OCI-LY7 (cell line): ENCODE results near the gene ALOX5. TPM values are rescaled to one million over a fixed set of nuclear protein-coding genes. Genes with fewer than 3 reads are reported as not detected.
"Not testable (repeated sequence)": the region's sequence is repeated elsewhere in the genome, so short reads cannot be mapped to it uniquely, and the experiment has no call there.

ENCODE experiments used
- BruUV-seq: library from RNA; stranded (reverse); fragments of 400-500 nt; replicated peaks from 2 replicates; lab custom pipeline; 2021; lab: Mats Ljungman, UMichigan
- CTCF ChIA-PET: fragments of 300-600 bp; sonication (Branson Sonifier 250); formaldehyde crosslinking; loops from one replicate; lab custom pipeline; 2022; ENCODE audit warnings: antibody characterized with exemption; ENCODE audit not compliant: unreplicated experiment; lab: Charles Lee
- POLR2A ChIA-PET: fragments of 300-600 bp; sonication (Branson Sonifier 250); formaldehyde crosslinking; loops from one replicate; lab custom pipeline; 2022; ENCODE audit warnings: antibody characterized with exemption; lab: Charles Lee
- DNase-seq: peaks from one replicate; pipeline ENCODE4 v3.0.0-alpha.2; 2015; ENCODE audit warnings: low spot score
- H2AFZ ChIP-seq: fragments of 200-600 bp; sonication (generic), shearing (Covaris generic); 2 replicates; pipeline ENCODE4 v1.6.1; 2014; ENCODE audit warnings: mild to moderate bottlenecking, antibody characterized with exemption, low read length, moderate library complexity
- H3K27ac ChIP-seq: fragments of 200-600 bp; sonication (generic); 2 replicates; pipeline ENCODE4 v1.5.1; 2014; ENCODE audit warnings: mixed run types, low read depth, mild to moderate bottlenecking, moderate library complexity, low read length, inconsistent platforms; ENCODE audit not compliant: poor library complexity, severe bottlenecking
- H3K36me3 ChIP-seq: fragments of 200-600 bp; sonication (generic); 2 replicates; pipeline ENCODE4 v1.6.1; 2014; ENCODE audit warnings: mild to moderate bottlenecking, antibody characterized with exemption, low read length, moderate library complexity, mixed read lengths; ENCODE audit not compliant: insufficient read depth
- H3K4me1 ChIP-seq: fragments of 200-600 bp; sonication (generic); 2 replicates; pipeline ENCODE4 v1.5.1; 2014; ENCODE audit warnings: mild to moderate bottlenecking, low read length; ENCODE audit not compliant: insufficient read depth, poor library complexity, severe bottlenecking
- H3K4me2 ChIP-seq: fragments of 200-600 bp; sonication (generic); 2 replicates; pipeline ENCODE4 v1.6.1; 2014; ENCODE audit warnings: mild to moderate bottlenecking, low read length
- H3K4me3 ChIP-seq: fragments of 200-600 bp; sonication (generic); 2 replicates; pipeline ENCODE4 v1.5.1; 2014; ENCODE audit warnings: mild to moderate bottlenecking, low read depth, low read length; ENCODE audit not compliant: poor library complexity, severe bottlenecking
- H3K79me2 ChIP-seq: fragments of 200-600 bp; sonication (generic); 2 replicates; pipeline ENCODE4 v1.6.1; 2016; ENCODE audit warnings: low read depth, mild to moderate bottlenecking, low read length, moderate library complexity, mixed read lengths; ENCODE audit not compliant: insufficient read depth
- H3K9me2 ChIP-seq: fragments of 200-600 bp; sonication (generic); 2 replicates; pipeline ENCODE4 v1.6.1; 2016; ENCODE audit warnings: mild to moderate bottlenecking, low read length, mixed read lengths; ENCODE audit not compliant: insufficient read depth
- H3K9me3 ChIP-seq: fragments of 200-600 bp; sonication (generic); 2 replicates; pipeline ENCODE4 v1.6.1; 2014; ENCODE audit warnings: mild to moderate bottlenecking, mixed run types, low read length, mixed read lengths
- H4K20me1 ChIP-seq: fragments of 200-600 bp; sonication (generic); 2 replicates; pipeline ENCODE4 v1.6.1; 2014; ENCODE audit warnings: mild to moderate bottlenecking, antibody characterized with exemption, low read length, moderate library complexity, mixed read lengths; ENCODE audit not compliant: insufficient read depth
- EZH2phosphoT487 ChIP-seq: fragments of 200-600 bp; sonication (generic); IDR thresholded peaks from 2 replicates; pipeline ENCODE4 v1.6.1; 2018; ENCODE audit warnings: low read depth, borderline replicate concordance, mild to moderate bottlenecking, mixed run types, antibody characterized with exemption, low read length, moderate library complexity, mixed read lengths
- intact Hi-C: fragments of 100-400 bp; cut with micrococcal nuclease; formaldehyde crosslinking; loops from one replicate; pipeline ENCODE4 v1.10.0; 2022; ENCODE audit not compliant: unreplicated experiment
- total RNA-seq, 2 experiments: library from RNA; depleted of rRNA in 1 of 2; stranded (reverse); fragments of >200 nt in 1 of 2; shearing (Covaris generic) in 1 of 2; gene quantifications; 2 replicates each; pipeline ENCODE4 v1.2.3, GENCODE V29; 2014 to 2022
- TF ChIP-seq, protein P1 (sequence below): fragments of 200-600 bp; sonication (generic); conservative IDR thresholded peaks from 2 replicates; pipeline ENCODE4 v1.5.1; 2014; ENCODE audit warnings: mild to moderate bottlenecking, antibody characterized with exemption, low read length, moderate library complexity, mixed read lengths

The ALOX5 gene
- total RNA-seq, 2 experiments from 2014 or later, result 139 to 164 TPM

- POLR2A ChIA-PET, result interaction anchor here (0.6 kb wide), 1 partner anchor 66 kb away, joined by 3 read pairs; no protein-coding TSS in a partner anchor
- peaks cover 81% of the 10 kb centered on the region for H3K36me3 ChIP-seq
- intact Hi-C loops, result no loop called here
Observed at GRCh38 chr10:45387096-45387893, 13.3 kb downstream of the ALOX5 start.

DNA sequence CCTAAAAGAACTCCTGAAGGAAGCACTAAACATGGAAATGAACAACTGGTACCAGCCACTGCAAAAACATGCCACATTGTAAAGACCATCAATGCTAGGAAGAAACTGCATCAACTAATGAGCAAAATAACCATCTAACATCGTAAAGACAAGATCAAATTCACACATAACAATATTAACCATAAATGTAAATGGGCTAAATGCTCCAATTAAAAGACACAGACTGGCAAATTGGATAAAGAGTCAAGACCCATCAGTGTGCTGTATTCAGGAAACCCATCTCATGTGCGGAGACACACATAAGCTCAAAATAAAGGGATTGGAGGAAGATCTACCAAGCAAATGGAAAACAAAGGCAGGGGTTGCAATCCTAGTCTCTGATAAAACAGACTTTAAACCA is 15.7 kb downstream of the ALOX5 start:
- H3K9me2 ChIP-seq, CTCF ChIA-PET, H3K9me3 ChIP-seq, H3K4me2 ChIP-seq, BruUV-seq, H3K4me3 ChIP-seq, intact Hi-C loops, DNase-seq, H2AFZ ChIP-seq, H3K79me2 ChIP-seq, POLR2A ChIA-PET, H4K20me1 ChIP-seq, H3K27ac ChIP-seq, H3K4me1 ChIP-seq: not testable (repeated sequence)
- H3K36me3 ChIP-seq, result peaks cover 68% of the 10 kb centered on the region

More at GRCh38 chr10:45387096-45387893, 13.3 kb downstream of the ALOX5 start:
- Histone ChIP-seq H3K9me2 (no peaks in the 10 kb centered on the region), H3K9me3 (peaks cover 8% of the 10 kb centered on the region; the same call in 1 of the 2 replicates), H3K4me2 (no peak overlapping the region), H4K20me1 (no peaks in the 10 kb centered on the region), H3K4me3 (no peak overlapping the region), H3K79me2 (no peaks in the 10 kb centered on the region), H3K27ac (no peak overlapping the region), H3K4me1 (no peaks in the 10 kb centered on the region), H2AFZ (no peak overlapping the region)
- TF ChIP-seq, protein P1, sequence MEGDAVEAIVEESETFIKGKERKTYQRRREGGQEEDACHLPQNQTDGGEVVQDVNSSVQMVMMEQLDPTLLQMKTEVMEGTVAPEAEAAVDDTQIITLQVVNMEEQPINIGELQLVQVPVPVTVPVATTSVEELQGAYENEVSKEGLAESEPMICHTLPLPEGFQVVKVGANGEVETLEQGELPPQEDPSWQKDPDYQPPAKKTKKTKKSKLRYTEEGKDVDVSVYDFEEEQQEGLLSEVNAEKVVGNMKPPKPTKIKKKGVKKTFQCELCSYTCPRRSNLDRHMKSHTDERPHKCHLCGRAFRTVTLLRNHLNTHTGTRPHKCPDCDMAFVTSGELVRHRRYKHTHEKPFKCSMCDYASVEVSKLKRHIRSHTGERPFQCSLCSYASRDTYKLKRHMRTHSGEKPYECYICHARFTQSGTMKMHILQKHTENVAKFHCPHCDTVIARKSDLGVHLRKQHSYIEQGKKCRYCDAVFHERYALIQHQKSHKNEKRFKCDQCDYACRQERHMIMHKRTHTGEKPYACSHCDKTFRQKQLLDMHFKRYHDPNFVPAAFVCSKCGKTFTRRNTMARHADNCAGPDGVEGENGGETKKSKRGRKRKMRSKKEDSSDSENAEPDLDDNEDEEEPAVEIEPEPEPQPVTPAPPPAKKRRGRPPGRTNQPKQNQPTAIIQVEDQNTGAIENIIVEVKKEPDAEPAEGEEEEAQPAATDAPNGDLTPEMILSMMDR, result no peak
- TF ChIP-seq EZH2phosphoT487, result no peak
- BruUV-seq, result no TSS peak
- CTCF ChIA-PET, result no interaction called here
- no peak for DNase-seq

DNA sequence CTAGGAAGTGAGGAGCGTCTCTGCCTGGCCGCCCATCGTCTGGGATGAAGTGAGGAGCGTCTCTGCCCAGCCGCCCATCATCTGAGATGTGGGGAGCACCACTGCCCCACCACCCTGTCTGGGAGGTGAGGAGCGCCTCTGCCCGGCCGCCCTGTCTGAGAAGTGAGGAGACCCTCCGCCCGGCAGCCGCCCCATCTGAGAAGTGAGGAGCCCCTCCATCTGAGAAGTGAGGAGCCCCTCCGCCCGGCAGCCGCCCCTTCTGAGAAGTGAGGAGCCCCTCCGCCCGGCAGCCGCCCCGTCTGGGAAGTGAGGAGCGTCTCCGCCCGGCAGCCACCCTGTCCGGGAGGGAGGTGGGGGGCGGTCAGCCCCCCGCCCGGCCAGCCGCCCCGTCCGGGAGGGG is 17.6 kb downstream of the ALOX5 start:
- Histone ChIP-seq H3K9me3 (peaks cover 19% of the 10 kb centered on the region), H3K36me3 (peaks cover 64% of the 10 kb centered on the region)
- H3K4me3 ChIP-seq, DNase-seq, H3K79me2 ChIP-seq, H4K20me1 ChIP-seq, H3K4me2 ChIP-seq, POLR2A ChIA-PET, CTCF ChIA-PET, H2AFZ ChIP-seq, H3K9me2 ChIP-seq, H3K4me1 ChIP-seq, H3K27ac ChIP-seq, intact Hi-C loops, BruUV-seq: not testable (repeated sequence)
